Activated T-cell treated with anti-CD3 and anti-CD28 coated beads for 4 hours (primary cell): ENCODE results near the gene GLRA1.
"Not testable (repeated sequence)": the region's sequence is repeated elsewhere in the genome, so short reads cannot be mapped to it uniquely, and the experiment has no call there.

Source experiments
- DNase-seq: peaks from one replicate; pipeline ENCODE4 v3.0.0-alpha.2; 2020

The GLRA1 gene

GRCh38 chr5:151913425-151913824 is 11.2 kb downstream of the GLRA1 start:
- DNase-seq: no peak

- no peak for DNase-seq
Measured at GRCh38 chr5:151912360-151912759, 12.3 kb downstream of the GLRA1 start.

GRCh38 chr5:151911011-151911410 is 13.6 kb downstream of the GLRA1 start:
- DNase-seq: no peak

GRCh38 chr5:151909628-151910027 is 15.0 kb downstream of the GLRA1 start:
- no peak for DNase-seq

GRCh38 chr5:151906246-151906645 is 18.4 kb downstream of the GLRA1 start:
- no peak for DNase-seq

- no peak for DNase-seq
Measured at GRCh38 chr5:151905557-151905961, 19.1 kb downstream of the GLRA1 start.

- no peak for DNase-seq
Measured at GRCh38 chr5:151904909-151905308, 19.7 kb downstream of the GLRA1 start.

- DNase-seq: no peak
Measured at GRCh38 chr5:151904127-151904526, 20.5 kb downstream of the GLRA1 start.

- no peak for DNase-seq
Measured at GRCh38 chr5:151903243-151903653, 21.4 kb downstream of the GLRA1 start.

- no peak for DNase-seq
Measured at GRCh38 chr5:151902215-151902614, 22.4 kb downstream of the GLRA1 start.

- DNase-seq: no peak
Measured at GRCh38 chr5:151901611-151902010, 23.0 kb downstream of the GLRA1 start.

GRCh38 chr5:151900891-151901290 is 23.8 kb downstream of the GLRA1 start:
- DNase-seq: no peak

- no peak for DNase-seq
Measured at GRCh38 chr5:151899399-151899798, 25.3 kb downstream of the GLRA1 start.

- DNase-seq: no peak
Measured at GRCh38 chr5:151897896-151898295, 26.8 kb downstream of the GLRA1 start.

- no peak for DNase-seq
Measured at GRCh38 chr5:151897020-151897552, 27.6 kb downstream of the GLRA1 start.

- no peak for DNase-seq
Measured at GRCh38 chr5:151896031-151896691, 28.5 kb downstream of the GLRA1 start.

- no peak for DNase-seq
Measured at GRCh38 chr5:151895660-151896030, 29.0 kb downstream of the GLRA1 start.

- DNase-seq: not testable (repeated sequence)
Measured at GRCh38 chr5:151893485-151893884, 31.2 kb downstream of the GLRA1 start.

GRCh38 chr5:151892393-151892792 is 32.3 kb downstream of the GLRA1 start:
- no peak for DNase-seq

GRCh38 chr5:151890299-151890698 is 34.4 kb downstream of the GLRA1 start:
- DNase-seq: no peak

GRCh38 chr5:151889614-151890013 is 35.0 kb downstream of the GLRA1 start:
- no peak for DNase-seq

- DNase-seq: no peak
Measured at GRCh38 chr5:151886546-151887275, 37.9 kb downstream of the GLRA1 start.

GRCh38 chr5:151885138-151885908 is 39.3 kb downstream of the GLRA1 start:
- no peak for DNase-seq
